HG03575 (cell line): ENCODE data around the gene INKA2.

Experiments
- ATAC-seq: cut with Tn5 transposase; IDR thresholded peaks from one replicate; pipeline ENCODE4 v1.9.1; 2021; ENCODE audit not compliant: unreplicated experiment, insufficient number of reproducible peaks, low FRiP score; ENCODE audit errors: extremely low read depth

Gene INKA2

DNA sequence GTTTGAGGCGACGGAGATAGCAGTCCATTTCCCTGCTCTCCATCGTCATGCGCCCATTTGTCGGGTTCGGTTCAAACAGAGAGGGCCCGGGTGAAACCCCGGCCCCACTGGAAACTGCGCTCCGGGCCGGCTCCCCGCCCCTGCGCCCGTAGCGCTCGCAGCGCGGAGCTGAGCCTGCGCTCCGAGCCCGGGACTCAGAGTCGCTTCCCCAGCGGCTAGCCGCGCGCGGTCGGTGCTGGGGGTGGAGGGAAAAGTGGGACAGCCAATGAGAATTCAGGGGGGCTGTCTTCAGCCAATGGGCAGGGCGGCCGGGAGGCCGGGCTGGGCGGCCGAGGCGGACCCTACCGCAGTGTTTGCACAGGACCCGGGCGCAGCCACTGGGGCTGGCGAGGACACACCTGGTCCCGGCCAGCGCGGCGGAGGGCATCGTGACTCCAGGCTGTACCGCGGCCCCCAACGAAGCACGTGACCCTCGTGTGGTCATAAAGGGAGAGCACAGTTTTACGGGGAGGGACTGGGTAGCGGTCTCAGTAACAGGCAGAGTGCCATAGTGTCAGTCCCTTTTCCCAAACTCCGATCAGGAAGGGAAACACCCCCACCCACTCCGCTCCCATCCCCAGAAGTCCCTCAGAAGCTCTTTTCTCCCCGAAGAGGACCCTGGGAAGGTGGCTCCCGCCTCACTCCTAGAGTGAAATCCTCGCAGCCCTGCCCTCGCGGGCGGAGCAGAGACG, at the start of gene INKA2:
Gene INKA2 (minus strand): TSS at position 202 of the 731 bp plus-strand sequence. CDS start 153 bp downstream, at position 49.
- ATAC-seq: peak; percentile 61

DNA sequence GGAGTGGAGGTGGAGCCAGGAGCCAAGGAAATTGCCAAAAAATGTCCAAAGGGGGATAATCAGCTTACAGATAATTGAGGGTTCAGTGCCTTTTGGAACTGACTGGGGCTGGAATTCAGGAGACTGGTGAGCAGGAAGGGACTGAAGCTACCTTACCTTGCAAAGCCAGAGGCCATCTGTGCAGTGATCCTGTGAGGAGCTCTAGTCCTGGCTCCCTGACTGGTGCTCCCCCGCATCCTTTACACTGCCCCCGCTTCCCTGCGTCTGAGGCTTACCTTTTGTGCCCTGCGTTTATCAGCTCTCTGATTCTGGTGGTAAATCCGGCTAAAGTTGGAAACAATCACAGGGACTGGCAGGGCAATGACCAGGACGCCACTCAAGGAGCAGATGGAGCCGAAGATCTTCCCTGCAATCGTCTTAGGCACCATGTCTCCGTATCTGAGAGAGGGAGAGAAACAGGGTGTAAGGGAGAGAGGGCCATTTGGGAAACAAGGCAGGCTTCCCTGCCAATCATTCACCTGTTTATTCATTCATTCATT, 47.5 kb upstream of the INKA2 start:
- no peak for ATAC-seq

DNA sequence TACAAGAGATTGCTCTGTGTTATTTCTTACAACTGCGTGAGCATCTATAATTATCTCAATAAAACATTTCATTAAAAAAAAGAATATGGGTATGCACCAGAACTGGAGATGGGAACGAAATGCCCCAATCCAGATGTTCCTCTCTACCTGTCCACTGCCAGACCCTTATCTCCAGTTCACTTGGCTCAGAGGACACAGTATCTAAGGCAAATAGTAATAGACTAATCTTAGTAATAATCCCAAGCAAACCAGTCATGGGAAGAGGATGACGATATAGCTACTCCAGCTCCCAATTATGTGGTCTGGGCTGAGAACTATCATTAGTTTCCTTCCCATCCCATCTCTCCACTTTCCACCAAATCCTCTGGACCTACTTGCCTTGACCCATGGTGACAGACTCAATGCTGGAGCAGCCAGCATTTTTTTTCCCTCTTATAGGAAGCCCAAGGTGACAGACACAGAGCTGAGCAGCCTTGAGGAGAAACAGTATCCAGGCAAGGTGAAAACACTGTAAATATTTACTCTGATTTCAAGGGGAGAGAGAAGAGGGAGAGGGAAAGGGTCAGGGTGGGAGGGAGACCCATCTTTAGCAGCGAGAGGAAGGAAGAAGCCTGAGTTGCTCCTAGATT, 45.2 kb upstream of the INKA2 start:
- ATAC-seq: no peak

DNA sequence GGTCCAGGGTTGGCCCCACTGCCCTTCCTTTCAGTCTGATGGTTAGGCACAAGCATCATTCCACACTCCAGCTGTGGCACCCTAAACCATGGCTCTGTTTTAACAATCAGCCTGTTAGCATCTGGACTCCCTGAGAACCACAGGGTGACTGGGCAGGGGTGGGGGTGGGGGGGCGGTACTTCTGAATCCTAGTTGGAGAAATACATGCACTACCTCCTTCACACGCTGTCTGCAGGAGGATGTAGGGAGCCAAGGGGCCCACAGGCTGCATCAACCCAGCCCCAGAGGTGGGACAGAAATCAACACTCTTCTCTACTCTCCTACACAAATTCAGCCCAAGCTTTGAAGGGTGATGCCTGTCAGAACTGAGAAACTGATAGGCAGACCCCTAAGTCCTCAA, 40.4 kb upstream of the INKA2 start:
- no peak for ATAC-seq

DNA sequence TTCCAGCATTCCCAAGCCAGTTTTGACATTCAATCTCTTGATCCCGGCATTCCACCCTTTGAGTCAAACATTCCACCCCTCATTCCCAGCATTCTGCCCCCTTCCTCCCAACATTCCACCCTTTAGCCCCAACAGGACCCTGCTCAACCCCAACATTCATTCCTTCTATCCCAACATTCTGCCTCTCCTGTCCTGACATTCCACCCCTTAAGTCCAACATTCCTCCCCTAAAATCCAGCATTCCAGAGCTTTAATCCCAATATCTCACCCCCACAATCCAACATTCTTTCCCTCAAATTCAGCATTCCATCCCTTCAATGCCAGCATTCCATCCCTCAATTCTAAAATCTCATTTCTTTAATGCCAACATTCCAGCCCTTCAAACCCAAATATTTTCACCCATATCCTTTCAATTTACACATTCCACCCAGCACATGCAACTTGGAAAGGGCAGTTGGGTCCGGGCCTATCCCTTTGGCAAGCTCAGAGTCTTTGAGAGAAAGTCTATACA, 39.4 kb upstream of the INKA2 start:
- no peak for ATAC-seq

DNA sequence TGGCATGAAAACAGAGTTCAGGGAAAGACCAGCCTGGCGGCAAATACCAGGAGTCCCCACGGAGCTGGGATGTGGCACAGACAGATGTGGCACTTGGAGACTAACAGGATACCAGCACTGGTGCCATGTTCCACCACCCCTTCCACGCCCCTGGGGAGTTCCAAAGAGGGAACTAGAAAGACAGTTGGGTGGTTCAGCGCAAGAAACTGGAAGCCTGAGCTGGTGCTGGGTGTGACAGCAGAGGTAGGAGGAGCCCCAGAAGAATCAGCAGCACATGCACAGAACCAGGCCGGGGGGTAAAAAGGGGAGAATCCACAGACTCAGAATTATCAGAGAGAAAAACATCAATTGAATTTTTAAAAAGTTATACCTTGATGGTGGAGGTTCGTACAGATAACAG, 38.9 kb upstream of the INKA2 start:
- no peak for ATAC-seq

DNA sequence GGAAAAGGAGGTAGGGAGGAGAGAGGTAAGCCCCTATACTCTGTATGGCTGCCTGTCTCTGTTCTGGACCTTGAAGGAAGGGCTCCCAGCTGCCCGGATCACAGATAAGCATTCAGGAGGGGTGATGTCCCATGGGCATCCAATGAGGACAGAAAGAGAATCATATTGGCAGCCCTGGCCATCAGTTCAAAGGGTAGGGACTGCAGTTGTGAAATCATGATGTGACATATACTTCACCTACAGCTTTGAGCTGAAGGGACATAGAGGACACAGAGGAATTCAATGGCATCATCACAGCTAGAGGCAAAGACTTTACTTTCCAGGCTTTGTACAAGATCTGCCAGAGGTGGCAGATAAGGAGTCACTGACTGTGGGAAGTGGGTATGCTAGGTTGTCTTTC, 38.1 kb upstream of the INKA2 start:
- no peak for ATAC-seq

DNA sequence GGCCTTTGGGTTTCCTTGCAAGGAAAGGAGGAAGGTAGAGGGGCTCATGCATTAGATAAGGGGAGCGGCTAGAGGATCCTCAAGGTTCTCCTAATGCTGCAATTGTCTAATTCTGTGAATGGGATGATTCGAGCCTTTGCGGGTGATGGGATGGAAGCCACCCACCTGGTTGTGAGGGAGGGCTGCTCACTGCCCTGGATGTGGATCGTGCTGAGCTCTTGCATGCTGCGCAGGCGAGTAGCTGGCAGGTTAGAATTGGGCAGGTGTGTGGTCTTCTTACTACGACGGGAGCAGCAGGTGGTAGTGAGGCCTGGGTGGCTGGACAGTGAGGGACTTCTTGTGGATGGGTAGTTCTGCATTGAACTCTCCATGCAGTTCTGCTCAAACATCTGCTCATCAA, 37.7 kb upstream of the INKA2 start:
- no peak for ATAC-seq

DNA sequence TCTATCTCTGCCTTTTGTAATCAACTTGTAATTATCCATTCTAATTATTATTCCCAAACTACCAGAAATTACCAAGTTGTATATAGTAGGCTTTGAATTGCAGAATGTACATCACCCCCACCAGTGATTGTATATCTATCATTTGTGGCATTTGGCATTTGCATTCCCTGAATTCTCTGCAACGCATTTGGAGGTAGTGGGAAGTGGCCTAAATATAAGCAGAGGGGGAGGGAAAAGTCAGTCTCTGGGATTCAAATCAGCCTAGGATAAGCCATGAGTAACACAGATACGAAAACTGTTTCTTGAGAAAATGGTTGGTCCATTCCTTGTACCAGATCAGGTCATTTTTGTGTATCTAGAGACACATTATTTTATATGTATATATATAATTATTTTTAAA, 37.2 kb upstream of the INKA2 start:
- ATAC-seq: no peak

DNA sequence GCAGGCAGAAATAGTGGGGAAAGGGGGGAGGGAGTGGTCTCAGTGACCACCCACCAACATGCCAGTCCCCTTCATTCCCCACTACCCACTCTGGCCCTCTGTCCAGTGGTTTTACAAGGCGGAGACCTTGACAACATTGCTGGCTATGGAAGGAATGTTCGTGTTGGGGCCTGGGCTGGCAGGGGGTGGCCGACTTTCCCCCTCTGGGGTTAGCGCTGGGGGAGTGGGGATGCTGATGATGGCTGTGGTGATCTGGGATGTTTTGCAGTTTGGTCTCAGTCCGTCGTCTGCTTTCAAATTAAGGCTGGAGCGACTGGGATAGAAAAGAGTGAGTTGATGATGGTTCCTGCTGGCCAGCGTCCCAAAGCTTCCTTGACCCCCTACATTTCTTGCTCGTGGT, 36.8 kb upstream of the INKA2 start:
- ATAC-seq: no peak

DNA sequence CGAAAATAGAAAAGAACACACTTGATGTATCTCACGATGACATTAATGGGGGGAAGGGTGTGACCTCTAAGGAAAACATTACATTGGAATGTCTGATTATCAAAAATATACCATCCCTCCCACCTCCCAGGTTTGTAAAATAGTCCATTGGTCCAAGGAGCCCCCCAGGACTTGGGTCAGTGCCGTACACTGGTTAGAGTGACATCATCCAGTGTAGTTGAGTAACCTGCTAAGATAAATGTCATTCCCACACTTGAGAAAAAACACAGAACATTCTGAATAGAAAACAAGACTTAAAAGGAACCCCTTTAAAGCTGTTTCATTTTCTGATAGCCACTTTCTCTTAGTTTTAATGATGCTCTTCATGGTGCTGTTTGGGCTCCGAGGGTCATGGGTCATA, 31.7 kb upstream of the INKA2 start:
- ATAC-seq: no peak

DNA sequence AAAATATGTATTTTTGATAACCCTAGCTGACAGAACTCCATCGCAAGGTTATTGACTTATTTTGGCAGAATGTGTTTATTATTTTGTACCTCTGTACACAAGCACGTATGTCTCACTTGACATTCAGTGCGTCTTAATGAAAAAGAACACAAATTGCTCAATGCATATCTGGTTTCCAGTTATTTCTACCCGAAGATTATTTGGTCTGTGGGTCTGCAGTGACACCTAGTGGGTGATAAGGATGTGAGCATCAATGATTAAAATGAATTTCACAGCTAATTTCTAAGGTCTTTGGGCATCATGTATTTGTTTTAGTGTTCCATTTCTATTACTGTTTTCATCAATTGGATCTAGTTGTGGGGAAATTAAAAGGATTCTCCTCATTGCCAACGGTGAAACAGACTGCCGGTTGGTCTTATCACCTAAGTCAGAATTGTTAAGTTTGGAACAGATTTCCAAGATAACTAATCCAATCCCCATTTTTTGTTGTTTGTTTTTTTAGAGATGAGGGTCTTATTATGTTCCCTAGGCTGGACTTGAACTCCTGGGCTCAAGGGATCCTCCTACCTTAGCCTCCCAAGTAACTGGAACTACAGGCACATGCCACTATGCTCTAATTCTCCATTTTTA, 30.4 kb upstream of the INKA2 start:
- ATAC-seq: no peak

DNA sequence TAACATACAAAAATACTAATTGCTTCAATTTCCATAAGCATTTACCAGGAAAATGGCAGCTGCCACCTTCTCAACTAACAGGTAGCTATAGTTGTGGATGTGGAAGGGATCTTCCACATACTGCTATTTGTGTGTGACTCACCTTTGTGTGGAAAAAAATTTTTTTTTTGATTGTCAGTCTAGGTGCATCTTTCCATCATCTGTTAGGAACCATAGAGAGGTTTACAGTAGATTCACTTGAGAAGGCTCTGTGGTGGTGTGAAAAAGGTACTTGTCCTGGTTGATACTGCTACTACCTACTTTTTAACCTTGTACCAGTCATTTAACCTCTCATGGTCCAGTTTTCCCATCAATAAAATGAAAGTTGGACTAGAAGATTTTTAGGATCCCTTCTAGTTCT, 29.4 kb upstream of the INKA2 start:
- ATAC-seq: no peak

DNA sequence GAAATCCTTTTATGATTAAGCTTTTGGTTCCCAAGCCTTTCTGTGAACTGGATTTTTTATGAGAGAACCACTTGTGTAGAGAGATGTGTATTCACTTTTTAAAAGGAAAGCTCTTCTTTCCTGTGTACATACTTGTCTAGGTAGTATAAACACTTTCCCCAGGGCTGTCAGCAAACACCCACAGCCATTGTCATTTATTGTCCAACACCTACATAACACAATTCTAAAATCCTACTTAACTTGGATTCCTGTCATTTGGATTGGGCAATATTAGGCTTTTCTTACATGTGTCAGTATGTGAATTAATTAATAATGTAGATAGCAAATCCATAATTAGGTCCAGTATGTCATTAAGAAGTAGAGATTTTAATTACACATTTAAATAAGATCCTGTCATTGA, 28.8 kb upstream of the INKA2 start:
- ATAC-seq: no peak

DNA sequence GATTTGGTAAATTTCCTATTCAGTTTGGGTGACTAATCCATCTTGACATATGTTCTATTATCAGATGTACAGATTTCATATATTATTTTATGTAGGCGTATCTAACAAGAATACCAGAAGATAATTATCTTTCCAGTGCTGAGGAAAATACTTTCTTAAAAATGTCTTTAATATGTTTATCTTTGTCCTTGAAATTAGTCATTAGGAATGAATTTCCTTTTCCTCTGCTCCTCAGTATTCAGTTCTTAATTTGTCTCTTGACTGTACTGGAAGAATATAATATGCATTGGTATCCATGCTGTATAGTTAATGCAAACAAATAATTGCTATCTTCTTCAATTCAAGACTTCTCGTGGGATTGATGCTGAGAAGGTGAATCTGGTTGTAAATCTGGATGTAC, 23.1 kb upstream of the INKA2 start:
- no peak for ATAC-seq

DNA sequence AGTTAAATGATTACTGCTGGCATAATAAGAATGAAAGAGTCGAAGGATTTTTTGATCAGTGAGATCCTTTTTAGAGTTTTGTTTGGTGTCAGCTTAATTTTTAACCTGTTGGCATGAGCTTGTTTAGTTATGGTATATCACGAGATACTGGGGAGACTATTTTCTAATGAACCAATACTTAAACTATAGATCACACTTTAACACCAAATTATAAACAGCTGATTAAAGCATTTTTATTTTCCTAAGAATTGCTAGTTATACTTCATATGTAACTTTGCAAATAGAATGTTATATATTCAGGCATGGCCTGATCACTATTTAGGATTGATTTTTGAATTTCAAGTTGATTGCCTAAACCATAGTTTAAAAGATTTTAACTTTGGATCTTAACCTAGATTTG, 22.5 kb upstream of the INKA2 start:
- ATAC-seq: no peak

DNA sequence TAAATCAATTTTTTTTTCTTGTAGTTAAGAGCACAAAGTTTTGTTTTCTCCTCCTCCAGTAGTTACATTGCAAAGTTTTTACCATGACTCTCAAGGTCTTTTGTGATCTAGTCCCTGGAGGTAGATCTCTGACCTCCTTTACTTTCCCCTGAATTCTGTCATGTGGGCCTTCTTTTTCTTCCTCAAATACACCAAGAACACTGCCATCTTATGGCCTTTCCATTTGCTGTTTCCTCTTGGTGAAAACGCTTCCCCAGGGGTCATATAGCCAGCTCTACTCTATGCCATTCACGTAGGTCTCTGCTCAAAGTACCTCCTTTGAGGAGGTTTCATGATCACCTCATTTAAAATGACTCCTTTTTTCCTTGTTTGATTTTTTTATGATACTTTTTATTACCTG, 19.2 kb upstream of the INKA2 start:
- ATAC-seq: no peak

DNA sequence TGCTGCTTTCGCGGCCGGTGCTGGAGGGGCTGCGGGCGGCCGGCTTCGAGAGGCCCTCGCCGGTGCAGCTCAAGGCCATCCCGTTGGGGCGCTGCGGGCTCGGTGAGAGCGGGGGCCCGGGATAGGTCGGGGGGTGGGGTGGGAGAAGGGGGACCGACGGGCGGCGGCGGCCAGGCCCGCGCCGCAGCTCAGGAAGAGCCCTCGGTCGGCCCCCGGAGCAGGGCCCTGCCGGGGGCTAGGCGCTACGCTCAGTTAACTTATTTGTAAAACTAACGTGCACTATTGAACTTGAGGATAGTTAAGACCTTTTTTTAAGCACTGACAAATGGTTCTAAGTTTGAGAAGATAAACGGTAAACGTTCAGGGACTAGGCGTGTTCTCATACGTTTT, 16.9 kb upstream of the INKA2 start:
- ATAC-seq: no peak

DNA sequence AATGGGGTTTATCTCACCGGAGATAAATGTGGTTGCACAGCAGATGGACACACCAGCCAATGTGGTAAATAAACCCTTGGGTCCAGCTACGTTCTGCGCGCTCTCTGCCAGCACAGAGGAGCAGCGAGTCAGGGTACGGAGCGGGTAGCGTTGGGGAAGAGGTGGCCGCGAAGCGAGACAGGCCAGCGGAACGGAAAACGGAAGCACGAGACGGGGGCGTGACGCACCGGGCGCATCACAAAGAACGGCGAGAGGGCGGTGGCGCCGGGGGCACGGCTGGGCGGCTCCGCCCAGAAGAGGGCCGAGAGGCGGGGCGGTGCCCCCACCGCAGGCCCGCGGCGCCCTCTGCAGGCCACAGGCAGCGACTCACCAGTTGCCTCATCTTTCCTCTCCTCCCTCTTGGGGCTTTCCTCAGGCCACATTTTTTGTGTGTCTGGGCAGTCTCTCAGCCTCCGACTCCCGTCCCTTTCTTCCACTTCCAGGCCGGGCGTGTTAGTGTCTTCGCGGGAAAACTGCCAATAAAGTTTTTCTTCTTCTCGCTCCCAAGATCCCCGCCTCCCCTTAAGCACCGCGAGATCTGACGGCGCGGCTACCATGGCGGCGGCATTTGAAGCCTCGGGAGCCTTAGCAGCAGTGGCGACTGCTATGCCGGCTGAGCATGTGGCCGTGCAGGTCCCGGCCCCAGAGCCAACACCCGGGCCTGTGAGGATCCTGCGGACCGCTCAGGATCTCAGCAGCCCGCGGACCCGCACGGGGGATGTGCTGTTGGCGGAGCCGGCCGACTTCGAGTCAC, 16.3 kb upstream of the INKA2 start, which contains the start of gene DDX20:
Gene DDX20 (plus strand): TSS at position 571 of the 793 bp plus-strand sequence. CDS start 24 bp downstream, at position 595.
- ATAC-seq: peak; percentile 31
